ENCODE measurements around the gene RBBP9.
"Not testable (repeated sequence)": the region's sequence is repeated elsewhere in the genome, so short reads cannot be mapped to it uniquely, and the experiment has no call there.

RBBP9 gene

GRCh38 chr20:18504479-18505060 lies 7.5 kb upstream of the RBBP9 start:
- DNase-seq (ENCODE audit: low spot score), result no peak

- DNase-seq (ENCODE audit: low spot score), result not testable (repeated sequence)
These were observed 4.6 kb upstream of the RBBP9 start for GRCh38 chr20:18501672-18502071.

GRCh38 chr20:18497603-18498002 lies 578 bp upstream of the RBBP9 start:
- no peak for DNase-seq (ENCODE audit: low spot score)

GRCh38 chr20:18496042-18496441 lies 983 bp downstream of the RBBP9 start:
- no peak for DNase-seq (ENCODE audit: low spot score)

GRCh38 chr20:18488301-18488700 lies 8.7 kb downstream of the RBBP9 start:
- DNase-seq (ENCODE audit: low spot score), result no peak

- DNase-seq (ENCODE audit: low spot score), result no peak
These were observed 15.4 kb downstream of the RBBP9 start for GRCh38 chr20:18481596-18481995.

- no peak for DNase-seq (ENCODE audit: low spot score)
These were observed 19.2 kb downstream of the RBBP9 start for GRCh38 chr20:18477821-18478220.

- no peak for DNase-seq (ENCODE audit: low spot score)
These were observed 19.8 kb downstream of the RBBP9 start for GRCh38 chr20:18477218-18477617.

- DNase-seq (ENCODE audit: low spot score), result peak; percentile 99
These were observed 29.9 kb downstream of the RBBP9 start, which contains the start of the genes DZANK1 and POLR3F for GRCh38 chr20:18466894-18467730. Gene DZANK1 (minus strand): TSS chr20:18467030. CDS start chr20:18465358, 1,672 bp downstream. Gene POLR3F (plus strand): TSS chr20:18467390. CDS start chr20:18467507, 117 bp downstream.

GRCh38 chr20:18466574-18466893 lies 30.5 kb downstream of the RBBP9 start:
- DNase-seq (ENCODE audit: low spot score), result no peak

- DNase-seq (ENCODE audit: low spot score), result no peak
These were observed 31.4 kb downstream of the RBBP9 start for GRCh38 chr20:18465536-18466200.

- no peak for DNase-seq (ENCODE audit: low spot score)
These were observed 40.4 kb downstream of the RBBP9 start for GRCh38 chr20:18456600-18456999.

- DNase-seq (ENCODE audit: low spot score), result no peak
These were observed 53.1 kb downstream of the RBBP9 start for GRCh38 chr20:18443886-18444285.

- no peak for DNase-seq (ENCODE audit: low spot score)
These were observed 56.6 kb downstream of the RBBP9 start for GRCh38 chr20:18440403-18440802.

- DNase-seq (ENCODE audit: low spot score), result no peak
These were observed 60.2 kb downstream of the RBBP9 start for GRCh38 chr20:18436847-18437246.
